PC-3 (cell line): Measurements from ENCODE around the gene FOXJ3. TPM values are rescaled to one million over a fixed set of nuclear protein-coding genes. Genes with fewer than 3 reads are reported as not detected.
"Not testable (repeated sequence)": the region's sequence is repeated elsewhere in the genome, so short reads cannot be mapped to it uniquely, and the experiment has no call there.

Source experiments
- ATAC-seq: fragments of 200-7000 bp; cut with Tn5 transposase; 2 replicates; pipeline ENCODE4 v1.9.1; 2020; ENCODE audit warnings: mild to moderate bottlenecking, moderate library complexity
- BruUV-seq: library from RNA; stranded (reverse); fragments of 400-500 nt; replicated peaks from 2 replicates; lab custom pipeline; 2021; lab: Mats Ljungman, UMichigan
- CTCF ChIA-PET: fragments of 300-600 bp; sonication (Branson Sonifier 250); formaldehyde crosslinking; loops from one replicate; lab custom pipeline; 2022; ENCODE audit warnings: antibody characterized with exemption; lab: Charles Lee
- POLR2A ChIA-PET: fragments of 300-600 bp; sonication (Branson Sonifier 250); formaldehyde crosslinking; loops from one replicate; lab custom pipeline; 2022; ENCODE audit warnings: antibody characterized with exemption; ENCODE audit not compliant: unreplicated experiment; lab: Charles Lee
- DNase-seq: peaks from one replicate; pipeline ENCODE4 v3.0.0-alpha.2; 2015
- H2AFZ ChIP-seq: fragments of 300-600 bp; sonication (generic); 2 replicates; pipeline ENCODE4 v1.6.0; 2016; ENCODE audit warnings: antibody characterized with exemption, low read length
- H3F3A ChIP-seq: fragments of 300-600 bp; sonication (generic); one replicate; pipeline ENCODE4 v1.6.0; 2017; ENCODE audit warnings: antibody characterized with exemption, low read length, control low read depth, mild to moderate bottlenecking; ENCODE audit not compliant: unreplicated experiment
- H3K27ac ChIP-seq: fragments of 300-600 bp; sonication (generic); 2 replicates; pipeline ENCODE4 v1.5.1; 2016; ENCODE audit warnings: mild to moderate bottlenecking, low read length
- H3K27me3 ChIP-seq: fragments of 300-600 bp; sonication (generic); 2 replicates; pipeline ENCODE4 v1.6.1; 2016; ENCODE audit warnings: low read length, mixed read lengths
- H3K36me3 ChIP-seq: fragments of 300-600 bp; sonication (generic); 2 replicates; pipeline ENCODE4 v1.6.1; 2016; ENCODE audit warnings: low read depth, mixed run types, low read length, mixed read lengths
- H3K4me1 ChIP-seq: fragments of 300-600 bp; sonication (generic); 2 replicates; pipeline ENCODE4 v1.5.1; 2016; ENCODE audit warnings: low read length; ENCODE audit not compliant: insufficient read depth
- H3K4me2 ChIP-seq: fragments of 300-600 bp; sonication (generic); 2 replicates; pipeline ENCODE4 v1.6.0; 2016; ENCODE audit warnings: low read length
- H3K4me3 ChIP-seq: fragments of 300-600 bp; sonication (generic); 2 replicates; pipeline ENCODE4 v1.5.1; 2016; ENCODE audit warnings: mild to moderate bottlenecking, low read length, mixed read lengths
- H3K79me2 ChIP-seq: fragments of 300-600 bp; sonication (generic); 2 replicates; pipeline ENCODE4 v1.6.1; 2017; ENCODE audit warnings: low read length, mixed read lengths
- H3K9ac ChIP-seq: fragments of 300-600 bp; sonication (generic); 2 replicates; pipeline ENCODE4 v1.6.0; 2016; ENCODE audit warnings: mild to moderate bottlenecking, low read length
- H3K9me2 ChIP-seq: fragments of 300-600 bp; sonication (generic); replicated peaks from 2 replicates; pipeline ENCODE4 v1.6.1; 2016; ENCODE audit warnings: mixed run types, low read length, mixed read lengths
- H3K9me3 ChIP-seq: fragments of 300-600 bp; sonication (generic); 2 replicates; pipeline ENCODE4 v1.6.1; 2016; ENCODE audit warnings: low read length, mixed read lengths
- H4K20me1 ChIP-seq: fragments of 300-600 bp; sonication (generic); 2 replicates; pipeline ENCODE4 v1.6.1; 2016; ENCODE audit warnings: low read length, mixed read lengths
- CTCF ChIP-seq: fragments of 300-600 bp; sonication (generic); conservative IDR thresholded peaks from 2 replicates; pipeline ENCODE4 v1.5.1; 2017; ENCODE audit warnings: antibody characterized with exemption, low read depth, mild to moderate bottlenecking, low read length
- EZH2 ChIP-seq: fragments of 300-600 bp; sonication (generic); IDR thresholded peaks from one replicate; pipeline ENCODE4 v1.6.1; 2017; ENCODE audit warnings: antibody characterized with exemption, mild to moderate bottlenecking, low read length; ENCODE audit not compliant: unreplicated experiment
- EZH2phosphoT487 ChIP-seq: fragments of 300-600 bp; sonication (generic); IDR thresholded peaks from 2 replicates; pipeline ENCODE4 v1.6.1; 2018; ENCODE audit warnings: mild to moderate bottlenecking, antibody characterized with exemption, low read length, borderline replicate concordance
- intact Hi-C: fragments of 100-400 bp; cut with micrococcal nuclease; formaldehyde crosslinking; loops from 2 replicates; pipeline ENCODE4 v1.9.0; 2023
- total RNA-seq: library from RNA; depleted of rRNA; stranded (reverse); fragments of >200 nt; gene quantifications from 2 replicates; pipeline ENCODE4 v1.2.3, GENCODE V29; 2014

Gene FOXJ3
- total RNA-seq, 1 experiment from 2014 or later: 23.4 TPM

GRCh38 chr1:42209526-42210251 lies 125.3 kb downstream of the FOXJ3 start:
- H3K79me2 ChIP-seq: peaks cover 91% of the 10 kb centered on the region
- H2AFZ ChIP-seq: no peak overlapping the region
- H3K9me2 ChIP-seq: no peaks in the 10 kb centered on the region
- ChIA-PET POLR2A (no interaction called here), CTCF (no interaction called here)
- intact Hi-C loops: no loop called here
- no TSS peak for BruUV-seq
- no peaks in the 10 kb centered on the region for H3F3A ChIP-seq
- peaks cover 61% of the 10 kb centered on the region for H3K4me1 ChIP-seq
- H3K4me3 ChIP-seq: no peak overlapping the region
- DNase-seq (peak; percentile 19), ATAC-seq (no peak)
- TF ChIP-seq EZH2phosphoT487 (no peak), EZH2 (no peak), CTCF (no peak)
- H3K4me2 ChIP-seq: no peak overlapping the region
- H3K36me3 ChIP-seq: peaks cover 13% of the 10 kb centered on the region
- H3K27me3 ChIP-seq: no peaks in the 10 kb centered on the region
- 0 out of 2 replicates have a peak overlapping the region, but pooled peaks have one; percentile 6 for H3K27ac ChIP-seq
- no peaks in the 10 kb centered on the region for H3K9me3 ChIP-seq
- no peaks in the 10 kb centered on the region for H4K20me1 ChIP-seq
- no peak overlapping the region for H3K9ac ChIP-seq

GRCh38 chr1:42206930-42207329 lies 128.1 kb downstream of the FOXJ3 start:
- H3K9me2 ChIP-seq, H3F3A ChIP-seq, ATAC-seq, H3K27me3 ChIP-seq, H3K4me3 ChIP-seq, intact Hi-C loops, H2AFZ ChIP-seq, H3K9me3 ChIP-seq, H4K20me1 ChIP-seq, DNase-seq, POLR2A ChIA-PET, BruUV-seq, CTCF ChIA-PET: not testable (repeated sequence)
- Histone ChIP-seq H3K9ac (peak overlapping the region; percentile 36; the same call in 1 of the 2 replicates), H3K4me2 (peak overlapping the region; percentile 43), H3K27ac (peak overlapping the region; percentile 94), H3K4me1 (peaks cover 53% of the 10 kb centered on the region), H3K36me3 (peaks cover 36% of the 10 kb centered on the region), H3K79me2 (peaks cover 73% of the 10 kb centered on the region)

GRCh38 chr1:42206164-42206563 lies 128.9 kb downstream of the FOXJ3 start:
- no peak overlapping the region for H3K4me3 ChIP-seq
- BruUV-seq: no TSS peak
- no peaks in the 10 kb centered on the region for H4K20me1 ChIP-seq
- peak overlapping the region; percentile 56 for H3K4me2 ChIP-seq
- H2AFZ ChIP-seq: no peak overlapping the region
- intact Hi-C loops: no loop called here
- peak overlapping the region; percentile 94 for H3K27ac ChIP-seq
- H3K4me1 ChIP-seq: peaks cover 48% of the 10 kb centered on the region
- peaks cover 70% of the 10 kb centered on the region for H3K79me2 ChIP-seq
- H3F3A ChIP-seq: no peaks in the 10 kb centered on the region
- DNase-seq (peak; percentile 93), ATAC-seq (peak; percentile 62)
- H3K9me3 ChIP-seq: no peaks in the 10 kb centered on the region
- H3K36me3 ChIP-seq: peaks cover 41% of the 10 kb centered on the region
- H3K27me3 ChIP-seq: no peaks in the 10 kb centered on the region
- POLR2A ChIA-PET: no interaction called here
- H3K9ac ChIP-seq: peak overlapping the region; percentile 61
- no peak for TF ChIP-seq CTCF
- TF ChIP-seq EZH2: no peak
- TF ChIP-seq EZH2phosphoT487: no peak
- H3K9me2 ChIP-seq: no peaks in the 10 kb centered on the region
- CTCF ChIA-PET: no interaction called here
